ENCODE data around the gene SLC24A3. TPM values are rescaled to one million over a fixed set of nuclear protein-coding genes. Genes with fewer than 3 reads are reported as not detected.

The SLC24A3 gene
- total and polyA plus RNA-seq, 2 of the 13 experiments (the other 11 are each of a cell fraction or from before 2014, with no cell fraction given): not detected

DNA sequence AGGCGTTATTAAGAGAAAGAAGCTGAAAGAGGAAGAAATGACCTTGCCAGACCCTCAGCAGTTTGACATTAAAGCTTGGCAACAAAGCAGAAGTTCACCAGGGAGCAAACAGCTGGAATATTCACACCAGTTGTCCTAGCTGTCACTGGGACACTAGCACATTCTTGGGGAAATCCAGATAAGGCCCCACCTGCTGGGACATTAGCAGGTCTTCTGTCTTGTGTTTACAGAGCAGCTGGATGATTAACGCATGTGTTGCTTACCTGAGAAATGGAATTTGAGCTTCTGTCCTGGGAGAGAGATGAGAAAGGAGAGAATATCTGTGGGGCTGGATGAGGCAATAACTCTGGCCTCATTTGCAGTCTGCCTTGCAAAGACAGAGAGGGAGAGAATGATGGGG, 408.0 kb downstream of the SLC24A3 start (continued):
- no peak for TF ChIP-seq MAZ (IDR thresholded peaks at IDR 0.05; ENCODE audit: borderline replicate concordance, low read depth, low read length)
- no peak for TF ChIP-seq MAZ (CRISPR knock-in tag; IDR thresholded peaks at IDR 0.05; ENCODE audit: low read depth)
- no peak for TF ChIP-seq ZFP36 (IDR thresholded peaks at IDR 0.05; ENCODE audit: borderline replicate concordance, low read depth, low read length, partially characterized antibody)
- no peak for TF ChIP-seq MXD4 (CRISPR knock-in tag; IDR thresholded peaks at IDR 0.05)
- TF ChIP-seq NR3C1 (CRISPR knock-in tag; IDR thresholded peaks at IDR 0.05): no peak
- TF ChIP-seq ZKSCAN8 (CRISPR knock-in tag; IDR thresholded peaks at IDR 0.05; ENCODE audit: borderline replicate concordance): no peak
- TF ChIP-seq SKI (IDR thresholded peaks at IDR 0.05; ENCODE audit: partially characterized antibody): no peak
- TF ChIP-seq ZNF263 (CRISPR knock-in tag; IDR thresholded peaks at IDR 0.05): no peak
- TF ChIP-seq ZFP37 (CRISPR knock-in tag; IDR thresholded peaks at IDR 0.05; ENCODE audit: borderline replicate concordance): no peak
- TF ChIP-seq TGIF2 (CRISPR knock-in tag; IDR thresholded peaks at IDR 0.05): peak; percentile 73; the same call in 1 of the 2 replicates
- TF ChIP-seq, protein P1, sequence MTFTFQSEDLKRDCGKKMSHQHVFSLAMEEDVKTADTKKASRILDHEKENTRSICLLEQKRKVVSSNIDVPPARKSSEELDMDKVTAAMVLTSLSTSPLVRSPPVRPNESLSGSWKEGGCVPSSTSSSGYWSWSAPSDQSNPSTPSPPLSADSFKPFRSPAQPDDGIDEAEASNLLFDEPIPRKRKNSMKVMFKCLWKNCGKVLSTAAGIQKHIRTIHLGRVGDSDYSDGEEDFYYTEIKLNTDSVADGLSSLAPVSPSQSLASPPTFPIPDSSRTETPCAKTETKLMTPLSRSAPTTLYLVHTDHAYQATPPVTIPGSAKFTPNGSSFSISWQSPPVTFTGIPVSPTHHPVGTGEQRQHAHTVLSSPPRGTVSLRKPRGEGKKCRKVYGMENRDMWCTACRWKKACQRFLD (CRISPR knock-in tag; IDR thresholded peaks at IDR 0.05; ENCODE audit: borderline replicate concordance): no peak
- no peak; the same call in 1 of the 2 replicates for TF ChIP-seq YEATS2 (CRISPR knock-in tag; IDR thresholded peaks at IDR 0.05; ENCODE audit: borderline replicate concordance)
- TF ChIP-seq PITX1 (CRISPR knock-in tag; IDR thresholded peaks at IDR 0.05): peak; percentile 66; the same call in 1 of the 2 replicates
- TF ChIP-seq ZNF225 (CRISPR knock-in tag; IDR thresholded peaks at IDR 0.05): no peak
- TF ChIP-seq SRSF1 (optimal IDR thresholded peaks at IDR 0.05; ENCODE audit: low read depth, low read length): no peak
- TF ChIP-seq ZNF292 (CRISPR knock-in tag; IDR thresholded peaks at IDR 0.05; ENCODE audit: borderline replicate concordance, low read depth): peak; percentile 81; the same call in 1 of the 2 replicates
- TF ChIP-seq ZNF672 (CRISPR knock-in tag; IDR thresholded peaks at IDR 0.05): no peak
- TF ChIP-seq CCAR2 (optimal IDR thresholded peaks at IDR 0.05; ENCODE audit: low read depth, low read length): peak; percentile 35
- TF ChIP-seq, protein P2, sequence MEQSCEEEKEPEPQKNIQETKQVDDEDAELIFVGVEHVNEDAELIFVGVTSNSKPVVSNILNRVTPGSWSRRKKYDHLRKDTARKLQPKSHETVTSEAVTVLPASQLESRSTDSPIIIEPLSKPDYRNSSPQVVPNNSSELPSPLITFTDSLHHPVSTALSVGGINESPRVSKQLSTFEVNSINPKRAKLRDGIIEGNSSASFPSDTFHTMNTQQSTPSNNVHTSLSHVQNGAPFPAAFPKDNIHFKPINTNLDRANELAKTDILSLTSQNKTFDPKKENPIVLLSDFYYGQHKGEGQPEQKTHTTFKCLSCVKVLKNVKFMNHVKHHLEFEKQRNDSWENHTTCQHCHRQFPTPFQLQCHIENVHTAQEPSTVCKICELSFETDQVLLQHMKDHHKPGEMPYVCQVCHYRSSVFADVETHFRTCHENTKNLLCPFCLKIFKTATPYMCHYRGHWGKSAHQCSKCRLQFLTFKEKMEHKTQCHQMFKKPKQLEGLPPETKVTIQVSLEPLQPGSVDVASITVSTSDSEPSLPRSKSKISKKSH (CRISPR knock-in tag; IDR thresholded peaks at IDR 0.05; ENCODE audit: borderline replicate concordance): no peak
- no peak for TF ChIP-seq TAF15 (IDR thresholded peaks at IDR 0.05; ENCODE audit: low read depth, low read length, poor library complexity, severe bottlenecking)
- TF ChIP-seq, protein P3, sequence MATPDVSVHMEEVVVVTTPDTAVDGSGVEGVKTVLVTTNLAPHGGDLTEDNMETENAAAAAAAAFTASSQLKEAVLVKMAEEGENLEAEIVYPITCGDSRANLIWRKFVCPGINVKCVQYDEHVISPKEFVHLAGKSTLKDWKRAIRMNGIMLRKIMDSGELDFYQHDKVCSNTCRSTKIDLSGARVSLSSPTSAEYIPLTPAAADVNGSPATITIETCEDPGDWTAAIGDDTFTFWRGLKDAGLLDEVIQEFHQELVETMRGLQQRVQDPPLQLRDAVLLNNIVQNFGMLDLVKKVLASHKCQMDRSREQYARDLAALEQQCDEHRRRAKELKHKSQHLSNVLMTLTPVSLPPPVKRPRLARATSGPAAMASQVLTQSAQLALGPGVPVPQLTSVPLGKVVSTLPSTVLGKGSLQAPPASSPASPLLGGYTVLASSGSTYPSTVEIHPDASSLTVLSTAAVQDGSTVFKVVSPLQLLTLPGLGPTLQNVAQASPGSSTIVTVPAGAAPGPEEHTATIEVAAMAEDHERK (CRISPR knock-in tag; IDR thresholded peaks at IDR 0.05; ENCODE audit: low read depth): no peak
- TF ChIP-seq, protein P4, sequence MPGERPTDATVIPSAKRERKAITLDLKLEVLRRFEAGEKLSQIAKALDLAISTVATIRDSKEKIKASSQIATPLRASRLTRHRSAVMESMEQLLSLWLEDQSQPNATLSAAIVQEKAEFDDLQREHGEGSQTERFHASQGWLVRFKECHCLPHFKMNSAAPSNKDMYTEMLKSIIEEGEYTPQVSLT (CRISPR knock-in tag; IDR thresholded peaks at IDR 0.05; ENCODE audit: borderline replicate concordance, low read depth): no peak
- TF ChIP-seq ZNF703 (CRISPR knock-in tag; IDR thresholded peaks at IDR 0.05; ENCODE audit: borderline replicate concordance): no peak
